Panc1 (cell line): Measurements from ENCODE around the gene MAP4K2. TPM values are rescaled to one million over a fixed set of nuclear protein-coding genes. Genes with fewer than 3 reads are reported as not detected.

ENCODE experiments used
- ATAC-seq: fragments of 200-7000 bp; cut with Tn5 transposase; 2 replicates; pipeline ENCODE4 v1.9.1; 2020; ENCODE audit warnings: mild to moderate bottlenecking, moderate library complexity
- BruUV-seq: library from RNA; stranded (reverse); fragments of 400-500 nt; replicated peaks from 2 replicates; lab custom pipeline; 2021; lab: Mats Ljungman, UMichigan
- CTCF ChIA-PET: fragments of 300-600 bp; sonication (Branson Sonifier 250); formaldehyde crosslinking; loops from one replicate; lab custom pipeline; 2022; ENCODE audit warnings: antibody characterized with exemption; lab: Charles Lee
- POLR2A ChIA-PET: fragments of 300-600 bp; sonication (Branson Sonifier 250); formaldehyde crosslinking; loops from one replicate; lab custom pipeline; 2022; ENCODE audit warnings: antibody characterized with exemption; lab: Charles Lee
- DNase-seq: peaks from one replicate; pipeline ENCODE4 v3.0.0-alpha.2; 2010; ENCODE audit warnings: low read depth, low spot score
- H3K27ac ChIP-seq: 2 replicates; pipeline ENCODE4 v1.5.1; 2011; ENCODE audit warnings: mild to moderate bottlenecking, low read length, inconsistent platforms
- H3K27me3 ChIP-seq: fragments of 200-500 bp; sonication (Bioruptor generic); 2 replicates; pipeline ENCODE4 v1.6.0; 2014; ENCODE audit warnings: low read length, inconsistent platforms; ENCODE audit not compliant: control insufficient read depth, insufficient read depth
- H3K36me3 ChIP-seq: fragments of 200-500 bp; sonication (Bioruptor generic); 2 replicates; pipeline ENCODE4 v1.5.1; 2014; ENCODE audit warnings: inconsistent platforms, mild to moderate bottlenecking, low read length, moderate library complexity; ENCODE audit not compliant: control insufficient read depth, insufficient read depth
- H3K4me1 ChIP-seq: 2 replicates; pipeline ENCODE4 v1.5.1; 2011; ENCODE audit warnings: inconsistent platforms, mild to moderate bottlenecking, low read length, moderate library complexity; ENCODE audit not compliant: control insufficient read depth, insufficient read depth
- H3K4me3 ChIP-seq, 2 experiments: 2 replicates each; pipeline ENCODE4 v1.5.1; 2011 to 2012; ENCODE audit warnings: low read depth in 2 of 2, low read length in 2 of 2, mild to moderate bottlenecking in 2 of 2, inconsistent platforms in 1 of 2, moderate library complexity in 1 of 2
- H3K9me3 ChIP-seq: fragments of 200-500 bp; sonication (Bioruptor generic); 2 replicates; pipeline ENCODE4 v1.5.1; 2014; ENCODE audit warnings: low read depth, mild to moderate bottlenecking, inconsistent platforms, low read length, moderate library complexity; ENCODE audit not compliant: control insufficient read depth, insufficient read depth
- CTCF ChIP-seq: fragments of 450-650 bp; IDR thresholded peaks from 2 replicates; pipeline ENCODE4 v1.5.1; 2017; ENCODE audit warnings: mild to moderate bottlenecking
- POLR2AphosphoS5 ChIP-seq: IDR thresholded peaks from 2 replicates; pipeline ENCODE4 v1.6.1; 2012; ENCODE audit warnings: mild to moderate bottlenecking, low read depth, low read length, moderate library complexity
- REST ChIP-seq, 2 experiments: IDR thresholded peaks; 2 replicates each; pipeline ENCODE4 v1.6.1; 2011 to 2012; ENCODE audit warnings: low read depth in 2 of 2, control low read depth in 1 of 2, low read length in 1 of 2, mild to moderate bottlenecking in 1 of 2, moderate library complexity in 1 of 2; ENCODE audit not compliant: insufficient read depth in 1 of 2
- SIN3A ChIP-seq: IDR thresholded peaks from 2 replicates; pipeline ENCODE4 v1.6.1; 2012; ENCODE audit warnings: low read depth, mild to moderate bottlenecking, low read length, moderate library complexity, borderline replicate concordance; ENCODE audit not compliant: insufficient read depth
- TCF7L2 ChIP-seq: IDR thresholded peaks from 2 replicates; pipeline ENCODE4 v1.6.1; 2011; ENCODE audit warnings: mild to moderate bottlenecking, low read depth, low read length, inconsistent platforms
- in situ Hi-C: cut with HindIII; loops from 2 replicates; pipeline ENCODE4 v1.10.0; 2016; ENCODE audit warnings: low sequenced_read_pairs, low pct_unique_long_range_greater_than_20kb
- intact Hi-C: fragments of 100-400 bp; cut with micrococcal nuclease; formaldehyde crosslinking; loops from one replicate; pipeline ENCODE4 v1.10.0; 2022; ENCODE audit not compliant: unreplicated experiment
- total RNA-seq: library from RNA; stranded (reverse); gene quantifications from one replicate; pipeline ENCODE4 v1.2.1, GENCODE V29; 2021; ENCODE audit not compliant: unreplicated experiment

MAP4K2 gene
- total RNA-seq, 1 experiment from 2014 or later: 46.4 TPM

- ATAC-seq (peak; percentile 19), DNase-seq (no peak)
- H3K4me3 ChIP-seq: no peak overlapping the region
- POLR2A ChIA-PET: interaction anchor here (0.5 to 0.6 kb wide), 2 partner anchors 175 to 250 kb away, joined by 3 to 7 read pairs; no protein-coding TSS in a partner anchor
- intact Hi-C loops: no loop called here
- no peaks in the 10 kb centered on the region for H3K9me3 ChIP-seq
- in situ Hi-C loops: no loop called here
- H3K36me3 ChIP-seq: no peaks in the 10 kb centered on the region; the same call in 1 of the 2 replicates
- peaks cover 84% of the 10 kb centered on the region for H3K4me1 ChIP-seq
- CTCF ChIA-PET: interaction anchor here (0.5 to 1.7 kb wide), 5 partner anchors 14 to 173 kb away, joined by 3 to 5 read pairs (median 4); no protein-coding TSS in a partner anchor
- TF ChIP-seq POLR2AphosphoS5 (peak; percentile 61; the same call in 1 of the 2 replicates), SIN3A (0 out of 2 replicates have a peak, but pooled peaks have one; percentile 59), CTCF (no peak), REST (IDR thresholded peaks at IDR 0.05; ENCODE audit: insufficient read depth in 1 of 2, low read depth in 2 of 2, low read length in 1 of 2) (no peak)
- peak overlapping the region; percentile 98 for H3K27ac ChIP-seq
- H3K27me3 ChIP-seq: no peaks in the 10 kb centered on the region
- no TSS peak for BruUV-seq
Measured at GRCh38 chr11:64850979-64851567, 48.1 kb upstream of the MAP4K2 start.

GRCh38 chr11:64849598-64850356 lies 46.8 kb upstream of the MAP4K2 start:
- ATAC-seq (no peak), DNase-seq (no peak)
- H3K4me1 ChIP-seq: peaks cover 71% of the 10 kb centered on the region
- no peaks in the 10 kb centered on the region for H3K27me3 ChIP-seq
- no TSS peak for BruUV-seq
- TF ChIP-seq TCF7L2 (no peak), CTCF (no peak), SIN3A (no peak), POLR2AphosphoS5 (no peak; the same call in 1 of the 2 replicates), REST (IDR thresholded peaks at IDR 0.05; ENCODE audit: insufficient read depth in 1 of 2, low read depth in 2 of 2, low read length in 1 of 2) (no peak)
- H3K36me3 ChIP-seq: no peaks in the 10 kb centered on the region; the same call in 1 of the 2 replicates
- H3K27ac ChIP-seq: peak overlapping the region; percentile 81
- CTCF ChIA-PET: interaction anchor here (0.6 to 3.2 kb wide), 6 partner anchors 19 to 311 kb away, joined by 3 to 16 read pairs (median 4); partner anchors contain the start of gene ZNHIT2
- H3K9me3 ChIP-seq: no peaks in the 10 kb centered on the region
- no peak overlapping the region for H3K4me3 ChIP-seq
- in situ Hi-C loops (no loop called here), intact Hi-C loops (loop anchor here (5.0 to 10.0 kb wide), 3 partner anchors 148 to 265 kb away; partner anchors contain the start of genes BATF2, SNX15, TM7SF2 and ZNHIT2)
- POLR2A ChIA-PET: interaction anchor here (0.6 kb wide), 4 partner anchors 37 to 246 kb away, joined by 3 to 4 read pairs (median 3); partner anchors contain the start of gene VPS51
